WERI-Rb-1 (cell line): ENCODE data around the gene TMEM255B.

Experiments used
- DNase-seq: peaks from one replicate; pipeline ENCODE4 v3.0.0-alpha.2; 2020
- H3K27ac ChIP-seq: fragments of 250-450 bp; sonication (Bioruptor Pico); 2 replicates; pipeline ENCODE4 v1.5.1; 2020; ENCODE audit warnings: mild to moderate bottlenecking, moderate library complexity
- H3K27me3 ChIP-seq: fragments of 250-450 bp; sonication (Bioruptor Pico); 2 replicates; pipeline ENCODE4 v1.5.1; 2021; ENCODE audit warnings: mild to moderate bottlenecking, low read depth, moderate library complexity; ENCODE audit not compliant: insufficient read depth, severe bottlenecking
- H3K36me3 ChIP-seq: fragments of 250-450 bp; sonication (Bioruptor Pico); 2 replicates; pipeline ENCODE4 v1.5.1; 2020; ENCODE audit warnings: mild to moderate bottlenecking, moderate library complexity
- H3K4me3 ChIP-seq: 2 replicates; pipeline ENCODE4 v1.5.1; 2011; ENCODE audit warnings: low read depth, mild to moderate bottlenecking, control low read depth, low read length
- H3K9me3 ChIP-seq: fragments of 250-450 bp; sonication (Bioruptor Pico); 2 replicates; pipeline ENCODE4 v1.5.1; 2021; ENCODE audit warnings: mild to moderate bottlenecking, moderate library complexity; ENCODE audit not compliant: severe bottlenecking
- CTCF ChIP-seq: IDR thresholded peaks from 2 replicates; pipeline ENCODE4 v1.5.1; 2011; ENCODE audit warnings: low read depth, mild to moderate bottlenecking, control low read depth, inconsistent platforms, low read length

TMEM255B gene

GRCh38 chr13:113806526-113806925, 47.5 kb downstream of the TMEM255B start:
- Histone ChIP-seq H3K4me3 (no peak overlapping the region), H3K27me3 (no peaks in the 10 kb centered on the region), H3K27ac (no peak overlapping the region), H3K9me3 (peaks cover 30% of the 10 kb centered on the region), H3K36me3 (no peaks in the 10 kb centered on the region)
- no peak for DNase-seq
- no peak for TF ChIP-seq CTCF

- Histone ChIP-seq H3K27me3 (no peaks in the 10 kb centered on the region), H3K36me3 (no peaks in the 10 kb centered on the region), H3K27ac (no peak overlapping the region), H3K9me3 (peaks cover 30% of the 10 kb centered on the region), H3K4me3 (no peak overlapping the region)
- DNase-seq = no peak
- no peak for TF ChIP-seq CTCF
Measured at GRCh38 chr13:113808058-113808834, 49.2 kb downstream of the TMEM255B start.

- TF ChIP-seq CTCF = no peak
- H3K27me3 ChIP-seq = no peaks in the 10 kb centered on the region
- no peak overlapping the region for H3K4me3 ChIP-seq
- no peaks in the 10 kb centered on the region for H3K36me3 ChIP-seq
- no peak overlapping the region for H3K27ac ChIP-seq
- peaks cover 30% of the 10 kb centered on the region for H3K9me3 ChIP-seq
- DNase-seq = no peak
Measured at GRCh38 chr13:113809934-113810333, 50.9 kb downstream of the TMEM255B start.

- Histone ChIP-seq H3K27ac (no peak overlapping the region), H3K4me3 (no peak overlapping the region), H3K36me3 (no peaks in the 10 kb centered on the region), H3K9me3 (peaks cover 30% of the 10 kb centered on the region), H3K27me3 (no peaks in the 10 kb centered on the region)
- no peak for DNase-seq
- TF ChIP-seq CTCF = no peak
Measured at GRCh38 chr13:113810640-113811039, 51.6 kb downstream of the TMEM255B start.

- no peak for TF ChIP-seq CTCF
Measured at GRCh38 chr13:113811081-113811928, 52.3 kb downstream of the TMEM255B start.

More at GRCh38 chr13:113811081-113811928, 52.3 kb downstream of the TMEM255B start:
- Histone ChIP-seq H3K27me3 (no peaks in the 10 kb centered on the region), H3K36me3 (no peaks in the 10 kb centered on the region), H3K9me3 (peaks cover 30% of the 10 kb centered on the region), H3K27ac (no peak overlapping the region), H3K4me3 (no peak overlapping the region)
- DNase-seq = no peak
